NCI-H2227 (cell line): ENCODE results near the gene MAGOH.
"Not testable (repeated sequence)": the region's sequence is repeated elsewhere in the genome, so short reads cannot be mapped to it uniquely, and the experiment has no call there.

ENCODE experiments used
- DNase-seq: peaks from one replicate; lab custom pipeline; 2025; ENCODE audit not compliant: unreplicated experiment; lab: John Stamatoyannopoulos, UW

The MAGOH gene

DNA sequence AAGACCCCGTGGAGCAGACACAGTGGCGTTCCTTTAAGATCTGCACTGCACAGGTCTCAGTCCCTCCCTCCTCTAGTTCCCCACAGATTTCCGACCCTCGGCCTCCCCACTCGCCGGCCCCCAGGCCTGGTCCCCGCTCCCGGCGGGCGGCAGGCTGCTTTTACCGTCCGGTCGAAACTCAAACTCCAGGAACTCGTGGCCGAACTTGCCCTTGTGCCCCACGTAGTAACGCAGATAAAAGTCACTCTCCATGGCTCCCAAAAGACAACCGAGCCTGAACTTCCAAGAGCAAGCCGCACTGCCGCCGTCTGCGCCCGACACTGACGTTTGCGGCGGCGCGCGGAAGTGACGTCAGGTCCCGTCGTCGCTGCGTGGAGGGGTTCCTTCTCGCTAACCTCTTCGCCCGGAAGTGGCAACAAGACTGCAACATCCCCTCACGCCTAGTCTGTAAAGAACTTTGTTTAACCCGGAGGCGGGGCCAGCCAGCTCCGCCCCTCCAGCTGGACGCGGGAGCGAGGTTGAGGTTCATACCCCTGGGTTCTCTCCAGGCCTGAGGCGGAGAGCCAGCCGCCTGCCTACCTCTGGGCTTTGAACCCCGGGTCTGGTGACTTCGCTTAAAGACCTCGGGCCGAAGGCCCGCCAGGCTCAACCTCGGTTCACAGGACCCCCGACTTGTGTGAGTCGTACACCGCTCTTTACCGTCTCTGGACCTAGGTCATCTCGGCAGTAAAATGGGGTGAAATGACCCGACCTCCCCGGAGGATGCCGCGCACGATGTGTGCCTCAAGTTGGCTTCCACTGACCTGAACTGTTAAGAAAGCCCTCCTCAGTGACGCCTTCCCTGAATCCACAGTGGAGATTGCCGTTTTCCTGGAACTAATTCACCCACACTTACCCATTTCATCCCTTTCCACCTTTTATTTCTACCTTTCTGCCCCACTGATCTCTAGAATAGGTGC lies at the start of gene MAGOH:
Gene MAGOH (minus strand): TSS at position 322 of the 959 bp plus-strand sequence. CDS start 70 bp downstream, at position 252.
- peak; percentile 97 for DNase-seq

GRCh38 chr1:53286955-53287354 lies 48.6 kb upstream of the MAGOH start:
- DNase-seq = peak; percentile 71

GRCh38 chr1:53285969-53286760 lies 47.8 kb upstream of the MAGOH start:
- DNase-seq = no peak

DNA sequence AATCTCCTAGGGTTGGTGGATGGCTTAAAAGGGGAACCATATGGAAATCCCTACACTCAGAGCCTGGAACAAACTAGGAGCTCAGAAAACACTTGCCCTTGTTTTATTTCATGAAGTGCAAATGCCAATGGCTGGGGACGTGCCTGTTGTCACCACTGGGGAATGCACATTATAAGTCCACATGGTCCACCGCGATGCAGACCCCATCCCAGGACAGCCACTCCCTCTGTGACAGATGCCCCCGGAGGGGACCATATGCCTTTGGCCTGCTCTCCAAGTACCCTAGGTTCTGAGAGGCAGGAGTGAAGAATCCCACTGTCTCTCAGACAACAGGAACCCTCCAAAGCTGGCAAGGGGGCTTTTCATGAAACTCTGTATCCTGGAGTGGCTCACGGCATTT lies 47.2 kb upstream of the MAGOH start:
- no peak for DNase-seq

- no peak for DNase-seq
Observed at GRCh38 chr1:53284224-53285020, 46.1 kb upstream of the MAGOH start.

DNA sequence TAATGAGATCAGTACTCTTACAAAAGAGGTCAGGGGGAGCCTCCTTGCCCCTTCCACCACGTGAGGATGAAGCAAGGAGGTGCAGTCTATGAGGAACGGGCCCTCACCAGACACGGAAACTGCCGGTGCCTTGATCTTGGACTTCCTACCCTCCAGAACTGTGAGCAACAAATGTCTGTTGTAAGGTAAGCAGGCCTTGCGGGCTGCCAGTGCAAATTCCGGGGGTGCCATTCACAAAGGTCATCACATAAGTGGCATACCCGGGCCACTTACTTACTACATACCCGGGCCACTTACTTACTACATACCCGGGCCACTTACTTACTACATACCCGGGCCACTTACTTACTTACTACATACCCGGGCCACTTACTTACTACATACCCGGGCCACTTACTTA lies 44.8 kb upstream of the MAGOH start:
- not testable (repeated sequence) for DNase-seq

- DNase-seq = peak; percentile 57
Observed at GRCh38 chr1:53281133-53281532, 42.8 kb upstream of the MAGOH start.

- DNase-seq = no peak
Observed at GRCh38 chr1:53280496-53280895, 42.2 kb upstream of the MAGOH start.

- no peak for DNase-seq
Observed at GRCh38 chr1:53279296-53280200, 41.2 kb upstream of the MAGOH start.

DNA sequence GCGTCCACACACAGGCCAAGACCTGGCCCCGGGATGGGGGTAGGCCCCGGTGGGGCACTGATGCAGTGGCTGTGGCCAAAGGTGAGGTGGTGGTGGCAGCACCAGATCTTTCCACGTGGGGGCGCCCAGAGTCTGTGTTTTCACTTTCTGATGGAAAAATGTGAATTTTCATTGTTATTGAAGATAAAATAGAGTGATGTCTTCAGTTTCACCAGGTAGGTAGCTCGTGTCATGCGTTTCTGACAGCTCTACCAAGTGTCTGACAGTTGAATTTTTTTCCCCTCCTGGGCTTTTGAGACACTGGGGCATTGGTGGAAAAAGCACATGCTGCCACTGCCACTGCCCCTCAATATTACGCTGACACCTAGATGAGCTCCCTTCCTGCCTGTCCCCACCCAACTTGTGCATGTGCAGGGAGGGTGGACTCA lies 40.0 kb upstream of the MAGOH start:
- DNase-seq = peak; percentile 69

GRCh38 chr1:53277326-53277725 lies 39.0 kb upstream of the MAGOH start:
- DNase-seq = no peak

GRCh38 chr1:53276902-53277281 lies 38.6 kb upstream of the MAGOH start:
- DNase-seq = no peak

GRCh38 chr1:53276153-53276901 lies 38.0 kb upstream of the MAGOH start:
- no peak for DNase-seq

GRCh38 chr1:53275566-53275965 lies 37.2 kb upstream of the MAGOH start:
- DNase-seq = no peak

GRCh38 chr1:53274541-53275185 lies 36.3 kb upstream of the MAGOH start:
- no peak for DNase-seq

DNA sequence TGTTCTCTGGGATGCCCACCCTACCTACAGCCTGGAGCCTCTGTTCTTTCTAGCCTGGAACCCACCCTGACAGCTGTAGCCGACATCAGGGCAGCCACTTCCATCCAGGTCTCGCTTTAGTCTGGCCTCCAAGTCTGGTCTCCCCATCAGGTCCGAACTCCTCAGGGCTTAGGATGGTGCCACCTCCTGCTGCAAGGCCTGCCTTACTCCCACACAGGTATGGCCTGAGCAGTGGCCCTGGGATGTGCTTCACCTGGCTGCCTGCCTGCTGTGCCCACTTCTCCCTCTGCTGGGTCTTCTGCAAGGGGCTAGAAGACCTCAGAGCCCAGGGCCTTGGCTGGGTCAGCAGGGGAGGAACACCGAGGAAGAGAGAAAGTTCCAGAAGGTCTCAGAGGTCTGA lies 35.7 kb upstream of the MAGOH start:
- no peak for DNase-seq

DNA sequence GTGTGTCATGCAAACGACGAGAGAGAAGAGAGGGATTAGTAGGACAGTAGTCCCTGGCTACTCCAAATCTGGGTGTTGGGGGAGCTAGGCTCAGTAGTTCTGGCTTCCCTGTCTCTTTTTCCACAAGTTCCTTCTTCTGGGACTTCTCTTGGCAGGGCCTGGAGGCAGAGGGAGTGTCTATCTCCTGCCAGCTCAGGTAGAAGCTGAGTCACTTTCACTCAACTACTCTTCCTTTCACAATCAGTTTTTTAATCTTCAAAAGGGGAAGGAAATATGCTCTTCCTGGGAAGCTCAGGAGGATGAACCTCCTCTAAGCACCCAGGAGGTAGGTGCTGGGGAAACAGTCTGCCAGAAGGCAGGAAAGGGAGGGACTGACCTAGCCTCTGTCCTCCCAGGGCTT lies 35.2 kb upstream of the MAGOH start:
- no peak for DNase-seq

DNA sequence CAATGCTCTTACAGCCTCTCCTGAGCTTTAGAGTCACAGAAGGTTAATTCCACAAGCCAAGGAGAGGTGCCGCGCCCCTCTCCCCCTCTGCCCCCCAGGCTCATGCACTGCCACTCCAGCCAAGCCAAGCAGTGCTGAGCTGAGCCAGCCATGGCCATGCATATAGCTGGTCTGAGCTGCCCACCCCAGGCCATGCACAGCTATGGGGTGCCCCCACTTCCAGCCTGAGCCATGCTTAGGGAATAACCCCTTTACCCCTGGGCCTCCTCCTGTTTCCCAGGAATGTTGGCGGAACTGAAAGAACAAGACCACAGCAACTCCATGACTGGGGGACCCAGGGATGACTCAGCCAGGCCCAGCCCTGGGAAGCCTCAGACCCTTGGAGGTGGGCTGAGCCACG lies 34.0 kb upstream of the MAGOH start:
- no peak for DNase-seq
